GM19463 (cell line): ENCODE measurements around the gene ITGB7.
A peak's percentile ranks its signal among the peaks of the same experiment; 100 is the strongest.

ENCODE experiments used
- ATAC-seq: cut with Tn5 transposase; IDR thresholded peaks from one replicate; pipeline ENCODE4 v1.9.1; 2021; ENCODE audit warnings: mild to moderate bottlenecking, moderate library complexity; ENCODE audit not compliant: unreplicated experiment

Gene ITGB7

GRCh38 chr12:53231921-53232645, 25.0 kb upstream of the ITGB7 start, which contains the start of gene RARG:
TSS of gene RARG (minus strand) at chr12:53232209. CDS start at chr12:53227545, 4,664 bp downstream.
- ATAC-seq = peak; percentile 45

- ATAC-seq = no peak
These were observed 24.5 kb upstream of the ITGB7 start for GRCh38 chr12:53231671-53231920.

- no peak for ATAC-seq
These were observed 23.2 kb upstream of the ITGB7 start for GRCh38 chr12:53230108-53230845.

GRCh38 chr12:53229454-53229853, 22.4 kb upstream of the ITGB7 start:
- ATAC-seq = no peak

GRCh38 chr12:53227836-53228235, 20.8 kb upstream of the ITGB7 start:
- no peak for ATAC-seq

GRCh38 chr12:53227341-53227740, 20.3 kb upstream of the ITGB7 start:
- ATAC-seq = no peak

- ATAC-seq = no peak
These were observed 19.8 kb upstream of the ITGB7 start for GRCh38 chr12:53226815-53227214.

GRCh38 chr12:53225635-53226424, 18.8 kb upstream of the ITGB7 start:
- no peak for ATAC-seq

GRCh38 chr12:53224897-53225634, 18.0 kb upstream of the ITGB7 start:
- no peak for ATAC-seq

- no peak for ATAC-seq
These were observed 17.2 kb upstream of the ITGB7 start for GRCh38 chr12:53224061-53224896.

- ATAC-seq = no peak
These were observed 16.5 kb upstream of the ITGB7 start for GRCh38 chr12:53223389-53224060.

GRCh38 chr12:53222806-53223261, 15.8 kb upstream of the ITGB7 start:
- ATAC-seq = no peak

- no peak for ATAC-seq
These were observed 15.2 kb upstream of the ITGB7 start for GRCh38 chr12:53222170-53222721.

GRCh38 chr12:53221203-53222080, 14.4 kb upstream of the ITGB7 start:
- ATAC-seq = peak; percentile 32

GRCh38 chr12:53220694-53221202, 13.7 kb upstream of the ITGB7 start:
- peak; percentile 55 for ATAC-seq

- ATAC-seq = peak; percentile 23
These were observed 13.1 kb upstream of the ITGB7 start for GRCh38 chr12:53219956-53220693.

GRCh38 chr12:53219292-53219955, 12.4 kb upstream of the ITGB7 start:
- peak; percentile 10 for ATAC-seq
